HL-60 (cell line): Measurements from ENCODE around the gene ACO2.

Experiments
- CTCF ChIP-seq: IDR thresholded peaks from one replicate; pipeline ENCODE4 v1.5.1; 2011; ENCODE audit warnings: low read length, control low read depth, inconsistent platforms; ENCODE audit not compliant: insufficient read depth
- POLR2AphosphoS5 ChIP-seq: IDR thresholded peaks from 2 replicates; pipeline ENCODE4 v1.6.1; 2012; ENCODE audit warnings: low read depth

GRCh38 chr22:41524251-41524661 is 55.3 kb downstream of the ACO2 start:
- TF ChIP-seq CTCF (no peak), POLR2AphosphoS5 (no peak)
